ENCODE data around the gene RNH1. TPM values are rescaled to one million over a fixed set of nuclear protein-coding genes. Genes with fewer than 3 reads are reported as not detected.

RNH1 gene
- total RNA-seq, 2 experiments from 2014 or later, result 131 to 132 TPM

GRCh38 chr11:508956-509355 is 1.9 kb upstream of the RNH1 start:
- no peaks in the 10 kb centered on the region for H3K9me3 ChIP-seq (ENCODE audit: control insufficient read depth in 1 of 2, insufficient read depth in 1 of 2, low read length in 2 of 2)
- ChIA-PET POLR2A (no interaction called here), CTCF (no interaction called here)
- no peak for DNase-seq
- peaks cover 4% of the 10 kb centered on the region for H3K27me3 Mint-ChIP-seq
- no peaks in the 10 kb centered on the region for H3K27me3 ChIP-seq (ENCODE audit: control insufficient read depth in 1 of 2, insufficient read depth in 2 of 2, low read length in 2 of 2)
- H3K4me3 ChIP-seq (ENCODE audit: low read length), result no peak overlapping the region
- peak overlapping the region; percentile 68 for H3K4me3 Mint-ChIP-seq
- peak overlapping the region; percentile 71 for H3K27ac Mint-ChIP-seq
- peaks cover 34% of the 10 kb centered on the region for H3K4me1 ChIP-seq (ENCODE audit: insufficient read depth, low read length)
- H3K27ac ChIP-seq (ENCODE audit: low read depth in 1 of 2, low read length in 2 of 2), result no peak overlapping the region
- H3K36me3 ChIP-seq (ENCODE audit: insufficient read depth, low read length), result peaks cover 11% of the 10 kb centered on the region
- peaks cover 20% of the 10 kb centered on the region for H3K4me1 Mint-ChIP-seq (ENCODE audit: low read depth)
- peaks cover 44% of the 10 kb centered on the region for H3K36me3 Mint-ChIP-seq (ENCODE audit: low read depth)
- ATAC-seq (ENCODE audit: poor library complexity), result no peak
- no peaks in the 10 kb centered on the region for H3K9me3 Mint-ChIP-seq
- TF ChIP-seq, protein P1, sequence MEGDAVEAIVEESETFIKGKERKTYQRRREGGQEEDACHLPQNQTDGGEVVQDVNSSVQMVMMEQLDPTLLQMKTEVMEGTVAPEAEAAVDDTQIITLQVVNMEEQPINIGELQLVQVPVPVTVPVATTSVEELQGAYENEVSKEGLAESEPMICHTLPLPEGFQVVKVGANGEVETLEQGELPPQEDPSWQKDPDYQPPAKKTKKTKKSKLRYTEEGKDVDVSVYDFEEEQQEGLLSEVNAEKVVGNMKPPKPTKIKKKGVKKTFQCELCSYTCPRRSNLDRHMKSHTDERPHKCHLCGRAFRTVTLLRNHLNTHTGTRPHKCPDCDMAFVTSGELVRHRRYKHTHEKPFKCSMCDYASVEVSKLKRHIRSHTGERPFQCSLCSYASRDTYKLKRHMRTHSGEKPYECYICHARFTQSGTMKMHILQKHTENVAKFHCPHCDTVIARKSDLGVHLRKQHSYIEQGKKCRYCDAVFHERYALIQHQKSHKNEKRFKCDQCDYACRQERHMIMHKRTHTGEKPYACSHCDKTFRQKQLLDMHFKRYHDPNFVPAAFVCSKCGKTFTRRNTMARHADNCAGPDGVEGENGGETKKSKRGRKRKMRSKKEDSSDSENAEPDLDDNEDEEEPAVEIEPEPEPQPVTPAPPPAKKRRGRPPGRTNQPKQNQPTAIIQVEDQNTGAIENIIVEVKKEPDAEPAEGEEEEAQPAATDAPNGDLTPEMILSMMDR (IDR thresholded peaks at IDR 0.05), result no peak
- intact Hi-C loops (cut with DNase I, micrococcal nuclease), result loop anchor here (5.0 to 10.0 kb wide), 3 partner anchors 54 to 302 kb away; partner anchors contain the start of genes BET1L (in 1 of the 2), PTDSS2 (in 1 of the 2), RIC8A (in 1 of the 2) and SLC25A22 (in 1 of the 2)

DNA sequence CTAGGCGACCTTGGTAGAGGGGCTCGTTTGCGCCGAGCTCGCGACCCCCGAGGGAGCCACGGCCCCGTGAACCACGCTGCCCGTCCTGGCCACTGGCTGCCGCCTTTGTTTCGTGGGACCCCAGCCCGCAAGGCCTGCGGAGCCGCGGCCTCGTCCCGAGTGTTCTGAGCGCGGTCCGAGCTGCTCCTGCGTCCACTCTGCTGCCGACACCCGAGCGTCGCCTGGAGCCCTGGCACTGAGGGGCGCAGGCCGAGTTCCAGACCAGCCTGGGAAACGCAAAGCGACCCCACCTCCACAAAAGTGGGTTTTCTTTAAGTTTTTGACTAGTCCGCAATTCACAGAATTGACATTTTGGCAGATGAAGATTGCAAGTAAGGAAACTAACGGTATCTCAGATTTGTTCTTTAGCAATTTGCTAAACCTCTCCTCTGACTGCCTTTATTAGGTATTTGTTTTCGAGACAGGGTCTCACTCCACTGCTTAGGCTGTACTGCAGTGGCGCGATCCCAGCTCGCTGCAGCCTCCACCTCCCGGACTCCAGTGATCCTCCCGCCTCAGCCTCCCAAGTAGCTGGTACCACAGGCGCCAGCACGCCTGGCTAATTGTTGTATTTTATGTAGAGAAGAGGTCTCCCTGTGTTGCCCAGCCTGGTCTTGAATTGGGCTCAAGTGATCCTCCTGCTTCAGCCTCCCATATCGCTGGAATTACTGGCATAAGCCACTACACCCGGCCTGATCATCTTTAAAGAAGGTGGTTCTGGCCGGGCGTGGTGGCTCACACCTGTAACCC is 879 bp upstream of the RNH1 start:
- TF ChIP-seq, protein P1 (IDR thresholded peaks at IDR 0.05), result no peak
- Histone ChIP-seq H3K4me3 (ENCODE audit: low read length) (peak overlapping the region; percentile 34), H3K36me3 (ENCODE audit: insufficient read depth, low read length) (peaks cover 11% of the 10 kb centered on the region), H3K9me3 (ENCODE audit: control insufficient read depth in 1 of 2, insufficient read depth in 1 of 2, low read length in 2 of 2) (no peaks in the 10 kb centered on the region), H3K27ac (ENCODE audit: low read depth in 1 of 2, low read length in 2 of 2) (peak overlapping the region in 1 of 2 donors; percentile 21), H3K4me1 (ENCODE audit: insufficient read depth, low read length) (peaks cover 44% of the 10 kb centered on the region), H3K27me3 (ENCODE audit: control insufficient read depth in 1 of 2, insufficient read depth in 2 of 2, low read length in 2 of 2) (no peaks in the 10 kb centered on the region)
- Mint-ChIP-seq H3K36me3 (ENCODE audit: low read depth) (peaks cover 38% of the 10 kb centered on the region), H3K27ac (peak overlapping the region; percentile 71), H3K27me3 (peaks cover 4% of the 10 kb centered on the region), H3K4me1 (ENCODE audit: low read depth) (peaks cover 24% of the 10 kb centered on the region), H3K9me3 (no peaks in the 10 kb centered on the region), H3K4me3 (peak overlapping the region; percentile 97)
- ChIA-PET POLR2A (interaction anchor here (1.6 to 2.4 kb wide), 3 partner anchors 10 to 300 kb away, joined by 4 to 50 read pairs (median 23); partner anchors contain the start of genes BET1L and RIC8A), CTCF (no interaction called here)
- intact Hi-C loops (cut with DNase I, micrococcal nuclease), result loop anchor here (1.0 to 10.0 kb wide), 8 partner anchors 10 to 301 kb away; partner anchors contain the start of genes PSMD13 (in 2 of the 2), SIRT3 (in 2 of the 2), BET1L (in 1 of the 2) and HRAS (in 1 of the 2)
- no peak for DNase-seq
- ATAC-seq (ENCODE audit: poor library complexity), result no peak

- no peaks in the 10 kb centered on the region for H3K9me3 Mint-ChIP-seq
- peak overlapping the region; percentile 100 for H3K27ac Mint-ChIP-seq
- ATAC-seq (ENCODE audit: poor library complexity) (peak; percentile 67), DNase-seq (peak; percentile 93 to 99 (median 97))
- H3K27me3 Mint-ChIP-seq, result peaks cover 4% of the 10 kb centered on the region
- H3K4me1 ChIP-seq (ENCODE audit: insufficient read depth, low read length), result peaks cover 53% of the 10 kb centered on the region
- intact Hi-C loops (cut with DNase I, micrococcal nuclease), result loop anchor here (1.0 to 10.0 kb wide), 7 partner anchors 52 to 299 kb away; partner anchors contain the start of genes PSMD13 (in 2 of the 2), PTDSS2 (in 2 of the 2), SIRT3 (in 2 of the 2) and BET1L (in 1 of the 2)
- peaks cover 24% of the 10 kb centered on the region for H3K4me1 Mint-ChIP-seq (ENCODE audit: low read depth)
- H3K36me3 ChIP-seq (ENCODE audit: insufficient read depth, low read length), result peaks cover 18% of the 10 kb centered on the region
- peak overlapping the region; percentile 97 for H3K4me3 Mint-ChIP-seq
- TF ChIP-seq, protein P1 (IDR thresholded peaks at IDR 0.05), result no peak
- ChIA-PET CTCF (interaction anchor here (0.7 to 2.7 kb wide), 5 partner anchors 12 to 422 kb away, joined by 3 to 11 read pairs (median 4); partner anchors contain the start of gene PTDSS2), POLR2A (interaction anchor here (0.5 to 2.4 kb wide), 30 partner anchors 10 to 313 kb away, joined by 3 to 50 read pairs (median 4); partner anchors contain the start of genes ANO9, BET1L, HRAS and PHRF1)
- no peaks in the 10 kb centered on the region for H3K9me3 ChIP-seq (ENCODE audit: control insufficient read depth in 1 of 2, insufficient read depth in 1 of 2, low read length in 2 of 2)
- H3K36me3 Mint-ChIP-seq (ENCODE audit: low read depth), result peaks cover 27% of the 10 kb centered on the region
- peak overlapping the region; percentile 78 for H3K4me3 ChIP-seq (ENCODE audit: low read length)
- peak overlapping the region; percentile 100 for H3K27ac ChIP-seq (ENCODE audit: low read depth in 1 of 2, low read length in 2 of 2)
- no peaks in the 10 kb centered on the region for H3K27me3 ChIP-seq (ENCODE audit: control insufficient read depth in 1 of 2, insufficient read depth in 2 of 2, low read length in 2 of 2)
These were observed 626 bp downstream of the RNH1 start for GRCh38 chr11:506238-506994.
